IPS-20b (cell line): ENCODE data around the gene ITPRIP.

ENCODE experiments used
- H3K27ac ChIP-seq: one replicate; pipeline ENCODE4 v1.5.1; 2013; ENCODE audit warnings: low read length
- H3K27me3 ChIP-seq: 2 replicates; pipeline ENCODE4 v1.6.1; 2013; ENCODE audit warnings: mild to moderate bottlenecking, low read length, inconsistent platforms; ENCODE audit not compliant: insufficient read depth
- H3K36me3 ChIP-seq: 2 replicates; pipeline ENCODE4 v1.6.1; 2013; ENCODE audit warnings: low read depth, mild to moderate bottlenecking, inconsistent platforms, low read length, moderate library complexity; ENCODE audit not compliant: insufficient read depth
- H3K4me1 ChIP-seq: 2 replicates; pipeline ENCODE4 v1.6.1; 2013; ENCODE audit warnings: mild to moderate bottlenecking, control low read depth, inconsistent platforms, low read length, moderate library complexity; ENCODE audit not compliant: insufficient read depth
- H3K4me3 ChIP-seq: 2 replicates; pipeline ENCODE4 v1.5.1; 2013; ENCODE audit warnings: mild to moderate bottlenecking, low read length, inconsistent platforms
- H3K9ac ChIP-seq: 2 replicates; pipeline ENCODE4 v1.6.1; 2013; ENCODE audit warnings: low read depth, mild to moderate bottlenecking, inconsistent platforms, low read length, moderate library complexity
- H3K9me3 ChIP-seq: 2 replicates; pipeline ENCODE4 v1.6.1; 2013; ENCODE audit warnings: mild to moderate bottlenecking, low read depth, low read length, inconsistent platforms; ENCODE audit not compliant: insufficient read depth

ITPRIP gene

GRCh38 chr10:104340111-104340526 lies 1.9 kb upstream of the ITPRIP start:
- no peak overlapping the region for H3K4me3 ChIP-seq
- H3K9ac ChIP-seq = no peak overlapping the region
- no peak overlapping the region for H3K27ac ChIP-seq

GRCh38 chr10:104339469-104340110 lies 1.3 kb upstream of the ITPRIP start:
- Histone ChIP-seq H3K27ac (no peak overlapping the region), H3K9ac (peak overlapping the region; percentile 92; the same call in 1 of the 2 replicates), H3K27me3 (peaks cover 9% of the 10 kb centered on the region)

More at GRCh38 chr10:104340111-104340526, 1.9 kb upstream of the ITPRIP start:
- Histone ChIP-seq H3K4me1 (peaks cover 18% of the 10 kb centered on the region), H3K36me3 (no peaks in the 10 kb centered on the region), H3K9me3 (no peaks in the 10 kb centered on the region), H3K27me3 (peaks cover 9% of the 10 kb centered on the region)

GRCh38 chr10:104337521-104337984 lies 712 bp downstream of the ITPRIP start:
- peaks cover 37% of the 10 kb centered on the region for H3K4me1 ChIP-seq

More at GRCh38 chr10:104339469-104340110, 1.3 kb upstream of the ITPRIP start:
- H3K36me3 ChIP-seq = peaks cover 2% of the 10 kb centered on the region; the same call in 1 of the 2 replicates
- H3K4me1 ChIP-seq = peaks cover 21% of the 10 kb centered on the region
- no peaks in the 10 kb centered on the region for H3K9me3 ChIP-seq
- peak overlapping the region; percentile 95 for H3K4me3 ChIP-seq

DNA sequence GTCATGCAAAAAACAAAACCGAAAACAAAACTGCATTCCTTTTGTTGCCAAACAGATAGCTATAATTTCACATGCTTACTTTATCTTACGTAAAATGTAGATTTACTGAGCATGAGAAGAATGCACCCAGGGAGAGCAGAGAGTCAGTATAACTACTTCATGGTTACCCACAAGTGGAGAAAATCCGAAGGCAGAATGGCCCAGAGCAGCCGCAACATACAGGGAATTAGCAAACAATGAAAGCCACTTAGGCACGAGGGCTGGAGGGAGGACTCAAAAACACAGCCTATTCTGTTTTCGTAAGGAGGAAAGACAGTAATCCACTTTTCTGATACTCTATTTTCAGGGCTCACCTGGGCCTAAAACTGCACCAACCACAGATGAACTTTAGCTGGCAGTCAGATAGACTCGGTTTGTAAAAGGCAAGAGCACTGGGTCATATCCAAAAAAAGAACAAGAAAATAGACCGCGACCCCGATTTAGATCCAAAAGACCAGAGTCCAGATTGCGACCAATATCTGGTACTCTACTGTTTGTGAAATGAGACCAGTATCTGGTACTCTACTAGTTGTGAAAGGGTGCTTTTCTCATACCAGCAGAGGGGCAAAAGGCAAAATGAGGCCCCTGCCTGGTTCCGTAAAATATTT lies 1.3 kb downstream of the ITPRIP start:
- H3K9me3 ChIP-seq = no peaks in the 10 kb centered on the region
- peaks cover 43% of the 10 kb centered on the region for H3K4me1 ChIP-seq
- peak overlapping the region; percentile 95 for H3K4me3 ChIP-seq
- H3K27ac ChIP-seq = peak overlapping the region; percentile 64
- H3K27me3 ChIP-seq = peaks cover 9% of the 10 kb centered on the region
- peak overlapping the region; percentile 92; the same call in 1 of the 2 replicates for H3K9ac ChIP-seq
- H3K36me3 ChIP-seq = peaks cover 4% of the 10 kb centered on the region; the same call in 1 of the 2 replicates

More at GRCh38 chr10:104337521-104337984, 712 bp downstream of the ITPRIP start:
- no peaks in the 10 kb centered on the region for H3K9me3 ChIP-seq
- H3K27ac ChIP-seq = peak overlapping the region; percentile 64
- H3K9ac ChIP-seq = peak overlapping the region; percentile 92; the same call in 1 of the 2 replicates
- H3K4me3 ChIP-seq = peak overlapping the region; percentile 95
- H3K36me3 ChIP-seq = peaks cover 4% of the 10 kb centered on the region; the same call in 1 of the 2 replicates
- H3K27me3 ChIP-seq = peaks cover 9% of the 10 kb centered on the region

DNA sequence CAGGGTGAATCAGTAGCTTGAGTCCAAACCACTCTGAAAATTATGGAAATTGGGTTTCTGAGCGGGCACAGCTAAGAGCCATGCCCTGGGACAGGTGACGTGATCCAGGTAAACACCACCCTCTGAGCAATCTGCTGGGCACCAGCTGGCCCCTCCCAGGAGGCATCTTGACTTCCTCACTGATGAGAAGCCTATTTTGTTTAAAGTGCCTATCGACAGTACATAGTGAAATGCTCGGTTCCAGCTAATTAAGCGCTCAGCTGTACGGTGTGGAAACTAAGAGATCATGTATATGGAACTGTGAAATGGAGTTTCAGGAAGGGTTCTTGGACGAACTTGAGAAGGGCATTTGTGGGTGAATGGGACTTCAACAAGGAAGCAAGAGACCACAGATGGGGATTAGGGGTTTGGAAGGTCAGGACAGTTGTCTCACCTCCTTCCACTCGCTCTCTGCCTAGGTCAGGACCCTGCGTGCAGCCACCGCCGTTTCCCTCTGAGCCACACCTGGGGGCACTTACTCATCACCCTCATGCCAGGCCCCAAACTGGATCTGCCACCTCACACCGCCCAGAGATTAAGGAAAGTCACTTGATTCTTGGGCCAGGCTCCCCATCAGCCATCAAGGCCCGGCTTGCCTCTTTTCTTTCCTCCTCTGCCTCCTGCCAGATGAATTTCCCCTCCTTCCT lies 3.2 kb downstream of the ITPRIP start:
- Histone ChIP-seq H3K4me1 (peaks cover 59% of the 10 kb centered on the region), H3K9ac (peak overlapping the region; percentile 12)

GRCh38 chr10:104334561-104334960 lies 3.7 kb downstream of the ITPRIP start:
- no peak overlapping the region; the same call in 1 of the 2 replicates for H3K9ac ChIP-seq
- peaks cover 61% of the 10 kb centered on the region for H3K4me1 ChIP-seq
- no peak overlapping the region for H3K27ac ChIP-seq
- no peak overlapping the region for H3K4me3 ChIP-seq
- H3K27me3 ChIP-seq = peaks cover 7% of the 10 kb centered on the region; the same call in 1 of the 2 replicates
- peaks cover 4% of the 10 kb centered on the region; the same call in 1 of the 2 replicates for H3K36me3 ChIP-seq
- H3K9me3 ChIP-seq = no peaks in the 10 kb centered on the region

More for the DNA sequence above, 3.2 kb downstream of the ITPRIP start:
- peaks cover 9% of the 10 kb centered on the region for H3K27me3 ChIP-seq
- H3K4me3 ChIP-seq = 0 out of 2 replicates have a peak overlapping the region, but pooled peaks have one; percentile 32
- no peak overlapping the region for H3K27ac ChIP-seq
- H3K36me3 ChIP-seq = peaks cover 4% of the 10 kb centered on the region; the same call in 1 of the 2 replicates
- H3K9me3 ChIP-seq = no peaks in the 10 kb centered on the region

- Histone ChIP-seq H3K4me3 (no peak overlapping the region; the same call in 1 of the 2 replicates), H3K27me3 (peaks cover under 1% of the 10 kb centered on the region; the same call in 1 of the 2 replicates), H3K9me3 (no peaks in the 10 kb centered on the region), H3K9ac (no peak overlapping the region), H3K4me1 (peaks cover 65% of the 10 kb centered on the region), H3K27ac (no peak overlapping the region), H3K36me3 (peaks cover 4% of the 10 kb centered on the region; the same call in 1 of the 2 replicates)
Observed at GRCh38 chr10:104333728-104334373, 4.4 kb downstream of the ITPRIP start.

DNA sequence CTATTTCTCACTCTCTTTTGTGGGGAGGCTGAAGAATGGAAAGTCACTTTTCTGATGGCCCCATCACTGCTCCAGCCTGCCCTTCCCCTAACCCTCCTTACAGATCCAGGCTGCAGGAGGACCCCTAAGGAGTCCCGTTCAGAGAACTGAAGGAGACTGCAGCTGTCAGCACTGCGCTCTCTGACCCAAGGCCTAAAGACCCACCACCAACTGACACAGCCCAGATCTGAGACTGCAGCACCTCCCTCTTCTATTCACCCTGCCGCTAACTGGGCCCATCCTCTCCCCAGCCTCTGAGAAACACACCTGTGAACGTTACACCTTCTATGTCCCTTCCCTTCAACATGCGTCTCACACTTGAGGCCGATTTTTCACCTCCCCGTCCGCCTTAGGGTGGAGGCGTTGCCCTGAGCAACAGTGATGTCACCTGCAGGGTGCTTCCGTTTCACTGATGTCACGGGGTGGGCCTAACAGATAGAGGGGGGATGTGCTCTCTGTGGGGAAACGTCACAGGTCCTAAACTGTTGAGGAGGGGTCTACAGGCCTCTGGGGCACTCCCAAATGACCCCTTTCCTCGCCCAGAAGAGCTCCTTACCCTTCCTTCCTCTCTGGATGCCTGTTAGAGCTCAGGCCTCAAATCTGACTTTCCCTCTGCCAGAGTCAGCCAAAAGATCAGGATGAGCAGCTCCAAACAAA lies 5.1 kb downstream of the ITPRIP start:
- Histone ChIP-seq H3K27ac (peak overlapping the region; percentile 64), H3K9me3 (no peaks in the 10 kb centered on the region), H3K4me1 (peaks cover 71% of the 10 kb centered on the region), H3K4me3 (no peak overlapping the region; the same call in 1 of the 2 replicates), H3K27me3 (no peaks in the 10 kb centered on the region), H3K36me3 (peaks cover 4% of the 10 kb centered on the region; the same call in 1 of the 2 replicates), H3K9ac (no peak overlapping the region)

- peak overlapping the region; percentile 79; the same call in 1 of the 2 replicates for H3K9ac ChIP-seq
- H3K36me3 ChIP-seq = peaks cover 4% of the 10 kb centered on the region; the same call in 1 of the 2 replicates
- H3K27me3 ChIP-seq = no peaks in the 10 kb centered on the region
- peak overlapping the region; percentile 35; the same call in 1 of the 2 replicates for H3K4me3 ChIP-seq
- peak overlapping the region; percentile 64 for H3K27ac ChIP-seq
- no peaks in the 10 kb centered on the region for H3K9me3 ChIP-seq
- H3K4me1 ChIP-seq = peaks cover 79% of the 10 kb centered on the region
Observed at GRCh38 chr10:104332243-104333031, 5.8 kb downstream of the ITPRIP start.
